Suprapubic skin (tissue), 4 donors: Measurements from ENCODE around the gene CACNA2D2. TPM values are rescaled to one million over a fixed set of nuclear protein-coding genes. Genes with fewer than 3 reads are reported as not detected.

Source experiments
- DNase-seq, 2 donors: peaks; one replicate each; pipeline ENCODE4 v3.0.0-alpha.2; 2019; ENCODE audit warnings: low spot score in 2 of 2
- H3K27ac ChIP-seq: fragments of 200-600 bp; sonication (generic); one replicate; pipeline ENCODE4 v1.5.1; 2019
- H3K27me3 ChIP-seq: fragments of 200-600 bp; sonication (generic); one replicate; pipeline ENCODE4 v1.5.1; 2019
- H3K36me3 ChIP-seq: fragments of 200-600 bp; sonication (generic); one replicate; pipeline ENCODE4 v1.5.1; 2019
- H3K4me1 ChIP-seq: fragments of 200-600 bp; sonication (generic); one replicate; pipeline ENCODE4 v1.5.1; 2019
- H3K4me3 ChIP-seq: fragments of 200-600 bp; sonication (generic); one replicate; pipeline ENCODE4 v1.5.1; 2019; ENCODE audit warnings: mild to moderate bottlenecking
- H3K9me3 ChIP-seq: fragments of 200-600 bp; sonication (generic); one replicate; pipeline ENCODE4 v1.5.1; 2019
- CTCF ChIP-seq, 2 donors: fragments of 200-600 bp in 1 of 2; fragments of 450-650 bp in 1 of 2; sonication (generic) in 1 of 2; IDR thresholded peaks; one replicate each; pipeline ENCODE4 v1.5.1; 2016 to 2019; ENCODE audit warnings: antibody characterized with exemption in 2 of 2, mild to moderate bottlenecking in 1 of 2, moderate library complexity in 1 of 2
- EP300 ChIP-seq: sonication (generic); formaldehyde crosslinking; IDR thresholded peaks from one replicate; pipeline ENCODE4 v1.6.1; 2017; ENCODE audit warnings: antibody characterized with exemption
- POLR2A ChIP-seq, 2 donors: fragments of 450-650 bp; IDR thresholded peaks; one replicate each; pipeline ENCODE4 v1.6.1; 2017; ENCODE audit warnings: antibody characterized with exemption in 2 of 2, mild to moderate bottlenecking in 2 of 2, moderate library complexity in 2 of 2
- POLR2AphosphoS5 ChIP-seq, 3 donors: sonication (generic); formaldehyde crosslinking; IDR thresholded peaks; one replicate each; pipeline ENCODE4 v1.6.1; 2017; ENCODE audit warnings: antibody characterized with exemption in 3 of 3
- WGBS: methylation state at CpG from one replicate; pipeline ENCODE4 v1.1.5; 2018; 5-methylcytosine and 5-hydroxymethylcytosine counted together
- total RNA-seq, 4 donors: library from RNA; depleted of rRNA; stranded (reverse); fragments of >200 nt; gene quantifications; one replicate each; pipeline ENCODE4 v1.1.0, GENCODE V29; 2016

Gene CACNA2D2
- total RNA-seq, 4 donors from 2014 or later: 1.4 to 5.6 (median 1.7) TPM

- TF ChIP-seq EP300: no peak
- no peak for TF ChIP-seq CTCF (IDR thresholded peaks at IDR 0.05)
- no peak for TF ChIP-seq POLR2A (IDR thresholded peaks at IDR 0.05)
- TF ChIP-seq POLR2AphosphoS5 (IDR thresholded peaks at IDR 0.05): no peak
- no peak for DNase-seq
- Histone ChIP-seq H3K4me3 (no peak overlapping the region), H3K36me3 (no peaks in the 10 kb centered on the region), H3K4me1 (no peaks in the 10 kb centered on the region), H3K9me3 (no peaks in the 10 kb centered on the region), H3K27me3 (no peaks in the 10 kb centered on the region), H3K27ac (no peak overlapping the region)
- 82% methylated on average over 3 of the region's 6 CpGs for WGBS
Measured at GRCh38 chr3:50464569-50464968, 38.9 kb downstream of the CACNA2D2 start.

DNA sequence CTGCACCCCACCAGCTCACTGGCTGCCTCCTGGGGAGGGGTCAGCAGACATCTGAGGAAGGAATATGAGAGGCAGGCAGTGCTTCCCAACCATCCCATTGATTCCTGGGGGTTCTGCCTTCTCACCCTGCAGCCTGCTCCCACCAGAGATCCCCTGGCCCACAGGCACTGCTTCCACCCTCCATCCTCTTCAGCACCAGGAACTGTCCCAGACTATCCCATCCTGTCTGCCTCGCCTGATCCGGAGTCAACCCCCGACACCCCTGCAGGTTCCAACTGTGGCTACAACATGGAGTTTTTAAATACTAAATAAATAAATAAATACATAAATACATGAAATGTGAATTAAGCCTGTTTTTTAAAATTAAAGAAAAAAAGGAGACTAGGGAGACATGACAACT lies 43.6 kb downstream of the CACNA2D2 start:
- H3K36me3 ChIP-seq: no peaks in the 10 kb centered on the region
- H3K4me3 ChIP-seq: no peak overlapping the region
- H3K27me3 ChIP-seq: no peaks in the 10 kb centered on the region
- TF ChIP-seq EP300 (no peak), CTCF (IDR thresholded peaks at IDR 0.05) (no peak), POLR2AphosphoS5 (IDR thresholded peaks at IDR 0.05) (no peak), POLR2A (IDR thresholded peaks at IDR 0.05) (no peak)
- H3K4me1 ChIP-seq: no peaks in the 10 kb centered on the region
- WGBS: 83% methylated on average over 3 of the region's 3 CpGs
- no peak for DNase-seq
- H3K27ac ChIP-seq: no peak overlapping the region
- H3K9me3 ChIP-seq: no peaks in the 10 kb centered on the region

GRCh38 chr3:50457988-50458387 lies 45.4 kb downstream of the CACNA2D2 start:
- TF ChIP-seq CTCF (IDR thresholded peaks at IDR 0.05) (no peak), POLR2AphosphoS5 (IDR thresholded peaks at IDR 0.05) (no peak), POLR2A (IDR thresholded peaks at IDR 0.05) (no peak), EP300 (no peak)
- Histone ChIP-seq H3K27me3 (no peaks in the 10 kb centered on the region), H3K4me3 (no peak overlapping the region), H3K4me1 (no peaks in the 10 kb centered on the region), H3K27ac (no peak overlapping the region), H3K9me3 (no peaks in the 10 kb centered on the region), H3K36me3 (no peaks in the 10 kb centered on the region)
- no CpG with 5 or more reads among the region's 7 CpGs for WGBS
- no peak for DNase-seq

- no peaks in the 10 kb centered on the region for H3K9me3 ChIP-seq
- TF ChIP-seq POLR2A (IDR thresholded peaks at IDR 0.05) (no peak), CTCF (IDR thresholded peaks at IDR 0.05) (no peak), POLR2AphosphoS5 (IDR thresholded peaks at IDR 0.05) (no peak), EP300 (no peak)
- H3K4me1 ChIP-seq: no peaks in the 10 kb centered on the region
- WGBS: 91% methylated on average over 30 of the region's 31 CpGs
- H3K27me3 ChIP-seq: no peaks in the 10 kb centered on the region
- no peak overlapping the region for H3K27ac ChIP-seq
- DNase-seq: no peak
- H3K36me3 ChIP-seq: no peaks in the 10 kb centered on the region
- no peak overlapping the region for H3K4me3 ChIP-seq
Measured at GRCh38 chr3:50455161-50456018, 48.0 kb downstream of the CACNA2D2 start.

GRCh38 chr3:50454481-50455070 lies 48.9 kb downstream of the CACNA2D2 start:
- 93% methylated on average over 6 of the region's 10 CpGs for WGBS
- Histone ChIP-seq H3K4me3 (no peak overlapping the region), H3K27me3 (no peaks in the 10 kb centered on the region), H3K4me1 (no peaks in the 10 kb centered on the region), H3K27ac (no peak overlapping the region), H3K36me3 (no peaks in the 10 kb centered on the region), H3K9me3 (no peaks in the 10 kb centered on the region)
- no peak for TF ChIP-seq CTCF (IDR thresholded peaks at IDR 0.05)
- TF ChIP-seq POLR2AphosphoS5 (IDR thresholded peaks at IDR 0.05): no peak
- DNase-seq: no peak
